ENCODE results near the gene SUMO3. TPM values are rescaled to one million over a fixed set of nuclear protein-coding genes. Genes with fewer than 3 reads are reported as not detected.

SUMO3 gene
- total RNA-seq, 1 experiment from 2014 or later, result 82.9 TPM

DNA sequence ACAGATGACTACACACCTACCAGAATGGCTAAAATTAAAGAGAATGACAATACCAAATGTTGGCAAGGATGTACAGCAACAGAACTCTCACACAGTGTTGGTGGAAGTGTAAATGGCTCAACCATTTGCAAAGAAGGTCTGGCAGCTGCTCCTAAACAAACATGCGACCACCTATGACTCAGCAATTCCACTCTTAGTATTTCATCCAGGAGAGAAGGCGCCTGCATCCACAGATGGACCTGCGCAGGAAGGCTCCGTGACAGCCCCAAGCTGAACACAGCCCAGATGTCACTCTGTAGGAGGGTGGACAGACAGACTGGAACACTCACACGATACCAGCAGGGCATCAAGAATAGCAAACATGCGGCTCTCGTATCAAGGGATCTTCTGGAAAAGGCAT lies 48.9 kb upstream of the SUMO3 start:
- H3K4me1 Mint-ChIP-seq, result peaks cover 39 to 42% of the 10 kb centered on the region in 2 experiments
- peak overlapping the region; percentile 6 for H3K4me2 ChIP-seq (ENCODE audit: insufficient read depth, insufficient read length, low read length)
- peaks cover 14 to 29% (median 23%) of the 10 kb centered on the region in 3 experiments; a peak in 6 of 7 replicates for H3K36me3 Mint-ChIP-seq (ENCODE audit: insufficient read depth in 1 of 3, low read depth in 3 of 3)
- H3K56ac ChIP-seq (ENCODE audit: insufficient read length, low read depth, low read length), result peak overlapping the region; percentile 35
- peak overlapping the region; percentile 24 for H3K18ac ChIP-seq (ENCODE audit: insufficient read length, low read depth, low read length)
- no peak overlapping the region for H3K27ac ChIP-seq (ENCODE audit: insufficient read length, low read depth, low read length)
- H2BK20ac ChIP-seq (ENCODE audit: low read depth, low read length, poor library complexity, severe bottlenecking), result no peak overlapping the region
- no peak overlapping the region for H2BK15ac ChIP-seq (ENCODE audit: low read depth, low read length)
- H2BK12ac ChIP-seq (ENCODE audit: insufficient read length, low read depth, low read length), result no peak overlapping the region
- WGBS (ENCODE audit: extremely low coverage, insufficient read length, low lambda C conversion rate), result no CpG with 5 or more reads among the region's 7 CpGs
- H3K23ac ChIP-seq (ENCODE audit: insufficient read length, low read depth, low read length), result no peak overlapping the region
- no peak overlapping the region for H2BK5ac ChIP-seq (ENCODE audit: insufficient read length, low read length)
- peaks cover under 1% of the 10 kb centered on the region for H3K23me2 ChIP-seq (ENCODE audit: insufficient read length, low read depth, low read length, poor library complexity, severe bottlenecking)
- H3K79me2 ChIP-seq (ENCODE audit: insufficient read depth, low read length), result peaks cover 56% of the 10 kb centered on the region
- H2AK5ac ChIP-seq (ENCODE audit: insufficient read length, low read length), result no peak overlapping the region
- TF ChIP-seq, protein P1, sequence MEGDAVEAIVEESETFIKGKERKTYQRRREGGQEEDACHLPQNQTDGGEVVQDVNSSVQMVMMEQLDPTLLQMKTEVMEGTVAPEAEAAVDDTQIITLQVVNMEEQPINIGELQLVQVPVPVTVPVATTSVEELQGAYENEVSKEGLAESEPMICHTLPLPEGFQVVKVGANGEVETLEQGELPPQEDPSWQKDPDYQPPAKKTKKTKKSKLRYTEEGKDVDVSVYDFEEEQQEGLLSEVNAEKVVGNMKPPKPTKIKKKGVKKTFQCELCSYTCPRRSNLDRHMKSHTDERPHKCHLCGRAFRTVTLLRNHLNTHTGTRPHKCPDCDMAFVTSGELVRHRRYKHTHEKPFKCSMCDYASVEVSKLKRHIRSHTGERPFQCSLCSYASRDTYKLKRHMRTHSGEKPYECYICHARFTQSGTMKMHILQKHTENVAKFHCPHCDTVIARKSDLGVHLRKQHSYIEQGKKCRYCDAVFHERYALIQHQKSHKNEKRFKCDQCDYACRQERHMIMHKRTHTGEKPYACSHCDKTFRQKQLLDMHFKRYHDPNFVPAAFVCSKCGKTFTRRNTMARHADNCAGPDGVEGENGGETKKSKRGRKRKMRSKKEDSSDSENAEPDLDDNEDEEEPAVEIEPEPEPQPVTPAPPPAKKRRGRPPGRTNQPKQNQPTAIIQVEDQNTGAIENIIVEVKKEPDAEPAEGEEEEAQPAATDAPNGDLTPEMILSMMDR (conservative IDR thresholded peaks at IDR 0.05), result no peak
- peaks cover 8% of the 10 kb centered on the region; the same call in 1 of the 2 replicates for H3K4me1 ChIP-seq (ENCODE audit: insufficient read depth, low read length)
- no peaks in the 10 kb centered on the region for H3K9me3 ChIP-seq (ENCODE audit: control insufficient read depth, low read depth, low read length)
- H4K8ac ChIP-seq (replicated peaks; ENCODE audit: insufficient read length, low read depth, low read length), result no peak overlapping the region
- DNase-seq, result no peak
- H3K27ac Mint-ChIP-seq, result peak overlapping the region; percentile 18 to 62 (median 29); a peak in 6 of 7 replicates
- H3K79me1 ChIP-seq (ENCODE audit: insufficient read depth, low read depth, low read length, poor library complexity, severe bottlenecking), result peaks cover 21% of the 10 kb centered on the region
- H3K9me3 Mint-ChIP-seq, result no peaks in the 10 kb centered on the region
- no peak overlapping the region; the same call in 1 of the 2 replicates for H3K14ac ChIP-seq (ENCODE audit: insufficient read depth, low read length)
- H4K5ac ChIP-seq (ENCODE audit: insufficient read length, low read depth, low read length), result no peak overlapping the region
- no peaks in the 10 kb centered on the region for H3K27me3 ChIP-seq (ENCODE audit: insufficient read depth, low read length)
- no peaks in the 10 kb centered on the region; the same call in 1 of the 2 replicates for H3K27me3 Mint-ChIP-seq (ENCODE audit: low read depth)
- H2AFZ ChIP-seq (ENCODE audit: low read length), result no peak overlapping the region
- no peak overlapping the region for H4K91ac ChIP-seq (ENCODE audit: insufficient read length, low read depth, low read length)
- no peak overlapping the region for H3K9ac ChIP-seq (ENCODE audit: extremely low read depth, insufficient read length, low read length)
- no peak overlapping the region for H3T11ph ChIP-seq (ENCODE audit: low read length)
- H2BK120ac ChIP-seq (ENCODE audit: low read depth, low read length, poor library complexity, severe bottlenecking), result no peak overlapping the region
- H3K4ac ChIP-seq (ENCODE audit: low read depth, low read length), result no peak overlapping the region
- H3K4me3 Mint-ChIP-seq, result no peak overlapping the region
- H4K20me1 ChIP-seq (ENCODE audit: control insufficient read depth, insufficient read depth, insufficient read length), result no peaks in the 10 kb centered on the region
